HG02759 (cell line): ENCODE results near the gene REN.

Experiments used
- ATAC-seq: cut with Tn5 transposase; IDR thresholded peaks from one replicate; pipeline ENCODE4 v1.9.1; 2021; ENCODE audit warnings: mild to moderate bottlenecking, moderate library complexity; ENCODE audit not compliant: unreplicated experiment

Gene REN

DNA sequence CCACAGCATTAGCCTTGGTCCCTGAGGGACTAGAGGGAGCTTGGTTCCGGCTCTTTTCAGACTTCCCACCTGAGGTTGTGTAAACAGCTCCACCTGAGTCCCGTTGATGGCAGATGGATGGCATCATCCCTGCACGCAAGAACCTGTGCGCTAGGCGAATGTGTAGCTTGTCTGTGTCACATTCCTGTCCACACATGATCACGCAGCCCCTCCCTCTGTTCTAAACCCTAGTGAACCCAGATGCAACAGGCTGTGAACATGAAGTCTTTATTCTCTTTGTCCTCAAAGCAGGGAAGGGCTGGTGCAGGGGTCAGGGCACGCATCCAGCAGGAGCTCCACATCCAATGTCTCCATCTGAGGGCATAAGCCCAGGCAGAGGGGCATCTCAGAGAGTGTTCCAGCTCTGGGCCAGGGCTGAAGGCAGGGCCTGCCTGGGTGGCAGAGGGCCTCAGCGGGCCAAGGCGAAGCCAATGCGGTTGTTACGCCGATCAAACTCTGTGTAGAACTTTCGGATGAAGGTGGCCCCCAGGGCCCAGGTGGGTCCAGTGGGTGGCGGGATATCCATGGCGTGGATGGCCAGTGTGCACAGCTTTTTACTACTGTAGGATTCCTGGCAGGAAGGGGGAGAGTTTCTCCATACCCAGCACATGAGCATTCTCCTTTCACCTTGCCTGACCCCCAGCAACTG lies 11.4 kb downstream of the REN start:
- ATAC-seq = no peak

DNA sequence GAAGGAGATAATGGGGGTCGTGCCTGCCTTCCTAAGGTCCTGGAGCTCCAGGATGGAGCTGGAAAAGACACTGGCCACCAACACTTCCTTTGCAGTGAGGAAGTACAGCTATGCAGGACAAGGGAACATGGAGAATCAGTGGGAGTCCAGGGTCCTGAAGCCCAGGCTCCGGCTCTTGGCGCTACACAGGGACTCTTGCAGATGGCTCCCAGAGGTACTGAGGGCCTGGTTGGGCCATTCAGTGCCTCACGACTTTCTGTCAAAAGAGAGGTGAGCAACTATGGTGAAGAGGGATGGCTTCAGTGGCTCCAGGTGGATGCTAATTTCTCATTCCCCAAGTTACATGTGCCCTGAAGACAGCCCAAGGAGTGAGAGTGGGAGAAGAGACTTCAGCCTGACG lies 12.5 kb downstream of the REN start:
- no peak for ATAC-seq

DNA sequence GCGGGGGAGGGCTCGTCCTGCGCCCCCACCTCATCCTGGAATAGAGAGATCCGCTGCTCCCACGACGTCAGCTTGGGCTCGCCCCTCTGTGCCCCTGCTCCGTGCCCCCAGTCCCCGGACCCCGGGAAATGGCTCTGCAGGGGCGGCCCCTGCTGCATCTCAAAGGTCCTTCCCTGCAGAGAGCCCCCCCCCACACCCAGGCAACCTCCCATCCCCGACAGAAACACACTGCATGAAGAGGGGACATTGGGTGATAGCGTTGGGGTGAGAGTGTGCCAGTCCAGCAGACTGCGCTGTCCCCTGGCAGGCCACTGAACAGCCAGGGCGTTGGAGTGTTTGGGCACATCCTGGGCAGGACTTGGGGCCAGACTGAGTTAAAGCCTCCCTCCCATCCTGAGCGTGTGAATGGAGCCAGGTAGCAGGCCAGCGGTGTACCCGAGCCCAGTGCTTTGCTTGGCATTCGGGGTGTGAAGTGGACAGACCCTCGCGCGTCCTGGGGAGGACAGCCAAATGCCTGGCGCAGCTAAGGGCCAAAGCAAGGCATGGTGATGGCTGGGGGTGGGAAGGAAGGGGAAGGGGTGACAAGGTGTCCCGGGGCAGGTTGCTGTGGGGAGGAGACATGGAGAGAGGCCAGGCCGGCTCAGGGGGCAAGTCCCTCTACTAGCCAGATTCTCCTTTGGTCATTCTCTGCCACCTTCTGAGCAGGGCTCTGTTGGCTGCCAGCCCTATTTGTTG lies 13.7 kb downstream of the REN start:
- ATAC-seq = no peak

DNA sequence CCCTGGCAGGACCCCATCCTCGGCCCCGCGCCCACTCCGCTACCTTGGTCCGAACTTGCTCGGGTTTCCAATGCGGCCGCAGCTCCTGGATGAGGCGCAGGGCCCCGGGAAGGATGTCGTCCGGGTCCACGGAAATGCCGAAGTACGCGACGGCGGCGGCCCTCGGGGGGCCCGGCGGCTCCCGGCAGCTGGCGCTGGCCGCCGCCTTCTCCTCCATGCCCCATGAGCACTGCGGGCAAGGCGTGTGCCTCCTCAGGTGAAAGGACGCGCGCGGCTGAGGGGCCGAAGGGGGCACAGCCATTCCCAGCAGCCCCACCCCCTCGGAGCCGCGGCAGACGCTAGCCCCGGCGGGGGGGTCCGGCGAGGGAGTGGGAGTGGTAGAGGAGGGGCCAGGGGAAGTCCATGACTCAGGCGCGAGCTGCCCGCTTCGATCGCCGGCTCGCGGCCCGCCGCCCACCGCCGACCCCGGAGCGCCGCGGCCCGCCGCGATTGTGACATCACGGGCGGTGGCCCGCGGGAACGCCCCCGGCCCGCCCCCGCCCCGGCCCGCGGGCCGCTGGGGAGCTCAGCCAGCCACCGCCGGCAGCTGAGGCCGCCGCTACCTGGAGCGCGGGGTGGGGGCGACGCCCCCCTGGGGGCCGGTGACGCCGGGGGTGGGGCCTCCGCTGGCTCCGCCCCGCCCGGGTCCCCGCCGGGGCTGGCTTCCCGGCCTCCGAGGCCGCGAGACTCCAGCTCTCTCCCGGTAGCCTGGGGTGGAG lies 14.4 kb downstream of the REN start, which contains the start of gene ETNK2:
ETNK2 (minus strand) TSS at position 493 of the 758 bp plus-strand sequence; CDS start at position 301, 192 bp downstream.
- no peak for ATAC-seq

DNA sequence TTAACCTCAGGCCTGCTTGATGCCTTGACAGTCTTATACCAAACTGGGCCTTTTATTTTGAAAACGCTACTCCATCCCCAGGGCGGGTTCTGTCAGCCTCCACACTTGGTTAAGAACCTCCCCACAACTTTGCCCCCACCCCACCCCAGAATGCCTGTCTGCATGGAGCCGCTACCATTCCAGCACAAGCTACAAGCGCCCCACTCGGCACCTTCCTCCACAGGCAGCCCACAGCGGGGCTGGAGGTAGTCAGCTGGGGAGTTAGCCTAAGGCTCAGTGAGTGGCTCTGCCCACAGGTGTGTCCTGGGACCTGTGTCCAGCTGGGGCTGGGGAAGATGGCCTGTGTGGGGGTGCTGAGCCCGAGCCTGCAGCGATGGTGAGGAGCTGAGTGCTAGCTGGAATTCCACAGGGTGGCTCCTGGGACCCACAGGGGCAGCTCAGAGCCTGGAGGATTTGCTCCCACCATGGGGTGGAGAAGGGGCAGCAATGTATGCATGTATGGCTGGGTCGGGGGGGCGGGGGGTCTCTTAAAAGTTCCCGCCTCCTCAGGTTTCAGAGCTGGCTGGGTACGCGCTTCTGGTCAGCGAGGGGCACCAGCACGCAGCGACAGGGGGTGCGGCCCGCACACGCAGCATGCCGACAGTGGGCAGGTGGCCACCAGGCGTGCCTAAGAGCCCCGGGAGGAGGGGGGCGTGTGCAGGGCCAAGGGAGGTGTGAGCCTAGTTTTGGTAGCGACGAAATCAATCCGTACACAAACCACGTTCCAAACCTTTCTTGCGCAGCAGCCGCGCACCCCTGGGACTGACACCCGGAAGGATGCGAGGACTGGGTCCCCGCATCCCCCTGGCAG lies 15.2 kb downstream of the REN start:
- ATAC-seq = no peak

DNA sequence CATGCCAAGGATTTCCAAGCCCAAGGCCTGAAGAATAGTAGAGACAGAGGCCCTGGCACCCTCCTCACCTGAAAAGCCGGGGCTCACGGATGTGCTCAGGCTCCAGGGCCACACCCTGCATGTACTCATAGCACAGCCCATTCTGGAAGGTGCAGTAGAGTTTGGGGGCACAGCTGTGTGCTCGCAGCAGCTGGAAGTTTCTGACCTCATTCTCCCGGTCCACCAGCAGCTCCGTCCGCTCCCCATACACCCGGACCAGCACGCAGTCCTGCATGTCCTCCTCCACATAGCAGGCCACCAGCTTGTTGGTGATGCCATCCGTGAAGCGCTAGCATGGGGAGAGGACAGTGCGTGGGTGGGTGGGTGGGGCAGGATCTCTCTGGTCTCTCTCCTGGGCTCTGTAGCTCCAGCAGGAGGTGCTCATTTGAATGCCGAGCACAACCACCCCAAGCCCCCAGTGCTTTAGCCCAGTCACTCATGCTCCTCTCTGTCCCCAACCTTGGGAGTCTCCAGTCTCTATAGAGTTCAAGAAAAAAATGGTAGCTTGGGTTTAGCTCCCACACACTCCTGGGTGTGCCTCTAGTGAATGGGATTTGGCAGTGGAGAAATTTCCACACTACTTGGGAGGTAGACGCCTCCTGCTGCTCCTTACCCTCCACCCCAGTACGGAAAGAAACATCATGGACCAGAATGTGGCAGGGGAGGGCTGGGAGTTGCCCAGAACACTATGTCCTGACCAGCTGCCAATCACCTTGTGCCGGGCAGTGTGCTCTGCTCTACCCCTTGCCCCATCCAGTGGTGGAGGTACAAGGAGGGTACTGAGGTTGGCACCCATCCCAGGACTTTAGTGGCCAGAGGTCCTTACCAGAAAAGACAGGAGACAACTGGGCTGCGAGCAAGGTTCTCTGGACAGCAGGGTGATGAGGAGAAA lies 16.2 kb downstream of the REN start:
- no peak for ATAC-seq

DNA sequence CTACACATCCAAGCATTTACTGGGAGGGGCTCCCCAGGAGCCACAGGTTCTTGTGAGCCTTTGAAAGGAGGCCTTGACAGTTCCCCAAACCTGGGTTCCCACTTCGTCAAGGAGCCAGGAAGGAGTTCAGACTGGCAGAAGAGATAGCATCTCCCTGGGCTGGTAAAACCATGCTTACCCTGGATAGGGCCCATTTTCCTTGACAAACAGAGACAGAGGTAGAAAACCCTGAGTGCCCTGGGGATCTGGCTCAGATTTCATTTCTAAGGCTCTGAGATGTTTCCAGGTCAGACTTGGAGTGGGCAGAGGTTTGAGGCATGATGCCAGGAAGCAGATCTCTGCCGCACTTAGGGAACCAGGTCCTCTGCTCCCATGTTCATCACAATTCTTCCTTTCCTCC lies 17.0 kb downstream of the REN start:
- no peak for ATAC-seq

DNA sequence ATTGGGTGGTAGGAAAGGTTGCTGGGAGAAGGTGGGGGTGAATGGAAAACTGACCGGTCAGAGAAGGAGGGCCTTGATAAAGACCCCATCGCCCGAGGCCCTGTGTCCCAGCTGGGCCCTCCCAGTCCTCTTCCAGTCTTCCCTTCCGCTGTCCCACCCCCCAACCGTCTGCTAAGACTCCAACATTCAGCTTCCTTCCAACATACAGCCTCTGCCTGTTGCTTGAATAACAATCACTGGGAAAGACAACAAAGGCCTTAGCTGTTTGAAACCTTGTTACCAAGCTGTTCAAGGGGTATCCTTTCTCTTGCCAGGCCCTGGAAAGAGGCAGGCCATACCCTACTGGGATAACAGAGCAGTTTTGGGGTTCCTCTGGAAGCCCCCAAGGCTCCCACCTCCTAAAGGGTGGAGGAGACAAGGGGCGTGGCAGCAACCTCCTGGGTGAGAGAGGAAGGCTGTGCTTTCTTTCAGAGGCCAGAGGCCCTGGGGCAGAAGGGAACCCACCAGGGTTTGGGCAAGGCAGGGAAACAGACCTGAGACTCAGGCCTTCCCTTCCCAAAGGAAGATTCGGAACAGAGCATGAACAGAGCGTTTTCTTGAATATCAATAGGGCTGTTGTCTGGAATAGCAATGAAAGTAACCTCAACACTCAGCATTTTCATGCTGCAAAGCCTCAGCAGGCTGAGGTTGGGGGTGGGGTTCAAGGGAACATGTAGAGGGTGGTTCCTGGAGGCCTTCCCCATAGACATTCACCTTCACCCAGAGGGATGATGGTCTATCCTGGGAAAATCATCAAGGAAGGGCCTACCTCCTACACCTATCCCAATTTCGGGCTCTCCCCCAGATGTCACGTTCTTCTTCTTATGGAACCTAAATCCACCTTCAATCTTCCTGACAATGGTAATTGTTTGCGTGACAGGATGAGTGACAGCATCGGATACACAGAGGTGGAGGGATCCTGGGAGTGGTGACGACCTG lies 18.4 kb downstream of the REN start:
- no peak for ATAC-seq

DNA sequence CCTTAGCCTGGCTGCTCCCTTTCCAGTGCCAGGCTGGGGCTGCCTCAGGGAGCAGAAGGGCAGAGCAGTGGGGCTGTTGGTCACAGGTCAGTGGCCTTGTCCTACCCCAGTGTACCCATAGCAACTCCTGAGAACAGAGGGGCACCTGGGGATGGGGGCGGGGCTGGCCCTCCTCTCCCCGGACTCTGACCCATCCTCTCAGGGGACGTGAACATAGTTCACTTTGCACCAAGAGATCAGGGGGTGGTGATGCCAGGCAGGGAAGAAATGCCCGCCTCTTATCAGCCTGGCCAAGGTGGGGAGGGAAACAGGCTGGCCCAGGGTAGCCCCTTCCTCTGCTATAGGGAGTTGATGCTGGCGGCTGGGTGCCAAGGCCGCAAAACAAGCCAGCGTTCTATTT lies 19.2 kb downstream of the REN start:
- ATAC-seq = no peak

DNA sequence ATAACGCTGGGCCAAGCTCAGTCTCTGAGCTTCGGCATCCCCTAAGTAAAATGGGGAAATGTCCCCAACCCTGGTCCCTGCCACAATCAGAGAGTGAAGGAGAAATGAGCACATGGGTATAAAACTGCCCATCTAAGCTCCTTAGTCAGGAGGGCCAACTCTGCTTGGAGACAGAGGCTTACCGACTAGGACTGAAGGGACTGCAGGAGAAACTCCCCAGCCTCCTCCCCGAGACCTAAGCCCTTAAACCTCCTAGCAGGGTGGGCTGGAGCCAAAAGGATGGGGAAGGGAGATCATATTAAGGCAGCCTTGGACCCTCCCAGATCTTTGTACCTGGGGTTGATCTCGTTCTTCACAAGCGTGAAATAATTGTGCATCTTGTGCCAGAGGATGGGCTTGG lies 19.8 kb downstream of the REN start:
- ATAC-seq = no peak

DNA sequence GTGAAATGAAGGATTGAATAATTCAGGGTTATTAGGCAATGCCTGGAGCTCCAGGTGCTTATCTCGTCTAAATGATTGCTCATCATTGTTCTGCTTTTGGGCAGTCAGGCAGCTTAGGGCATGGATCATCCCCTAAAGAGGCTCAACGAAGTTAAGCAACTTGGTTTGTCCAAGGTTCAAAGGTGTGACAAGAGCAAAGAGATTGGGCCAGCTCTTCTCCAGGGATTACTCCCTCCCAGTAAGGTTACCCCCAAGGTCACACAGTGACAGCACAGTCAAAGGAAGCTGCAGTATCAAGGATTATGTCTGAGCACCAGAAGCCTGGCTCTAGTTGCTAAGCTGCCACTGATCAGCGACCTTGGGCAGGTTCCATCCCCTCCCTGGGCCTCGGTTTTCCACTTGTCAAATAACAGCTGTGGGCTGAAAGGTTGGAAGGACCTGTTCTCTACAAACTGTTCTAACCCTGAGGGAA lies 21.1 kb downstream of the REN start:
- ATAC-seq = no peak

DNA sequence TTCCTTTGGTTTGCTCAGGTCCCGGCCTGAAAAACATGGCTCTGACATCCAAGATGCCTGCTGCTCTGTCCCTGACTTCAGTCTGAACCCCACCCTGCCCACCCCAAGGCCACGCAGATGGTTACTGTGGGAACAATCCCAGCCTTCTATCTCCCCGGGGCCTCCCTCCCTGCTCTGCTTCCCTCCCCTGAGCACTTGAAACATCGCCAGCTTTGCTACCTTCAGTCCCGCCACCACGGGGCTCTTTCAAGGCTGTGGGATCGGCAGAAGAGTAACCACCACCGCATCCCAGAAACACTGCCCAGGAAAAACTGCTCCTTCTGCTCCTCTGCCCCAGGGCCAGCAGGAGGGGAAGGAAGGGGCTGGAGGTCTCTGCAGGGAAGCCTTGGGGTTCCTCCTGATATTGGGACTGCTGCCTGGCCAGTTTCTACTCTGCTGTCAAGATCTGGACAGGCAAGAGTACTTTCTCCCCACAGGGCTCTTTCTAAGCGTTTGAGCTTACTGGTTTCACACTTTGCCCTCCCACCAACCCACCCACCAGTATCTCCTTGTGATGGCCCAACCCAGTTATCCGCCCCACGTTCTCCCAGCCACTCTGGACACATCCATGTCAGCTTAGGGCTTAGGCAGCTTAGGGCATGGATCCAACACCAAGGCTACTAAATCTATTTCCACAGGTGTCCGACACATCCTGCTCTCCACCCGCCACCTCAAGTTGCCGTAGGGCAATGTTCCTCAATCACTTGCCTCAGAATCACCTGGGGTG lies 22.7 kb downstream of the REN start:
- ATAC-seq = no peak

DNA sequence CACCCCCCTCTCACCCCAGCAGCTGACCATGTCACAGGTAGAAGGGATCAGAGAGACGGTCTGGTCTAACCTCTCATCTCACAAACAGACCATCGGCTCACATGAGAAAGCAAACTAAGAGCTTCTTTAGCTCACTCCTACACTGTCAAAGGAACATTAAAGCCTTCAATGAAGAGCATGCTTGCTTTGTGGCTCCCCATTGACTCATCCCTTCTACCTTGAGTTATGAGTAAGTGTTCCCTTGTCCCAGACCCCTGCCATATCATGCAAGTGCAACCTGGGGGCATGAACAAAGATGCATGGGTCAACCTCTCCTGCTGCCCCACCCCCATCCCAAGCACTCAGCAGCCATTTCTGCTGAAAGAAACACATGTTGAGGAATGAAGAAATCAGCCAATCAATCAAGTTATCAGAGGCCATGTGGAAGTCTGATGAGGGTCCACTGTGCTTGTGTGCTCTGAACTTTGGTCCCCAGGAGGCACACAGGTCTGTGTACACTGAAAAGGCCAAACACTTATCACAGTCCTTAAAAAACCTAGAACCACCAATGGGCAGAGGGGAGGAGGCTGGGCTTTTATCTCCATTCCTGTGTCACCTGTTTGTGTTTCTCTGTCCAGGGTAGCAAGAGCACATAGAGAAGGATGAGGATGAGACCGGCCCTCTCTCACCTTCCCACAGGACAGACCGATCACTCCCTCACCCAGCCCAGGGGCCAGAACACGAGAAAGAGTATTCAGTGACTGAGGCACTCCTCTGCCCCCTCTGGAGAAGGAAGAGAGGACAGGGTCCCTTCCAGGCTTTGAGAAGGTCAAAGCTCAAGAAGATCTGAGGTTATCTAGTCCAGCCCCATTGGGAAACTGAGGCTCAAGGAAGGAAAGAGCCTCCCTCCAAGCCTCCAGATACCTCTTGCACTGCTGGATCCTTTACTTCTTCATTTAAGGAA lies 23.8 kb downstream of the REN start:
- ATAC-seq = no peak

DNA sequence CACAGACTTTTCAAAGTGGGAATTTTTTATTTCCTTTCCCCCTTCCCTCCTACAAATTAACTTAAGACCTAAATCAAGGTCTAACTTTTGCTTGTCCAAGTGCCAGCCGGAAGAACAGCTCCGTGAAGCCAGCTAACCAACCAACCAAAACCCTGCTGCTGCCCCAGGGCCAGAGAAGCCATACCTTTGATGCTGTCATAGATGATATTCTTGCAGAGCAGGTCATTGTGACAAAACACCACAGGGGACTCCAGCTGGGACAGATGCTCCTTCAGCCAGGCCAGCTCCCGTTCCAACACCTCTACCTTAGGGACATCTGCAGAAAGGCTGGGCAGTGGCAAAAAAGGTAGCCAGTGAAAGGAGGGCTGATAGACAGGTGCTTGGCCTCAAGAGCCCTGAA lies 25.0 kb downstream of the REN start:
- ATAC-seq = no peak

DNA sequence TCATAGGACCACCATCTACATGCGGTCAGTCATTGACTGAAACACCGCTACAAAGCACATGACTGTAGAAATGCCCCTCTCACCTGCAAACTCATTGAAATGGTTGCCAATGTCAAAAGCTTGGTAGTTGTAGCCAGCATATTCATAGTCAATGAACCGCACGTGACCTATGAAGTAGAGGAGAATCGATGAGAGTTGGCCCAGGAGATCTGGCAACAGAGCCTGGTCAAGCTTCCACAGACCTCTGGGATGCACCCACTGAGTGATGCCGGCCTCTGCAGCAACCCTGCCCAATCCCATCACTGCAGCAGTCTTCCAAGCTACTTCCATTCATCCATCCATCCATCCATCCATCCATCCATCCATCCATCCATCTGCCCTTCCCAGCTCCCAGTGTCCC lies 26.2 kb downstream of the REN start:
- ATAC-seq = no peak

DNA sequence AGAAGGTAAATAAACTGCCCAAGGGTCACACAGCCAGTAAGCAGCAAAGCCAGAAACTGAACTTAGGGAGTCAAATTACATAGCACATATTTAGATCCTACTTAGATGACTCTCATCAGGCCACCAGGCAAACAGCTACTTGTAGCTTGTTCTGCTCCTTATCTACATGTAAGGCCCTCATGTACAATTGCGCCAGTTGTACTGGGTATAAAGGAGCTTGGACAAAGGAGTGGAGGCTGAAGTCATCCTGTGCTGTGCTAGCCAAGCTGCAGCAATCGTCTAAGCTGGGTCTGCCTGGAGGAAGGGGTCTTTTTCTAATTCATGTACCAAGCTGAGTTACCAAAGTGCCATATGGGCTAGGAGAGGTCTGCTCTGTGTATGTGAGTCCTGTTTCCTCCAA lies 27.0 kb downstream of the REN start:
- no peak for ATAC-seq

DNA sequence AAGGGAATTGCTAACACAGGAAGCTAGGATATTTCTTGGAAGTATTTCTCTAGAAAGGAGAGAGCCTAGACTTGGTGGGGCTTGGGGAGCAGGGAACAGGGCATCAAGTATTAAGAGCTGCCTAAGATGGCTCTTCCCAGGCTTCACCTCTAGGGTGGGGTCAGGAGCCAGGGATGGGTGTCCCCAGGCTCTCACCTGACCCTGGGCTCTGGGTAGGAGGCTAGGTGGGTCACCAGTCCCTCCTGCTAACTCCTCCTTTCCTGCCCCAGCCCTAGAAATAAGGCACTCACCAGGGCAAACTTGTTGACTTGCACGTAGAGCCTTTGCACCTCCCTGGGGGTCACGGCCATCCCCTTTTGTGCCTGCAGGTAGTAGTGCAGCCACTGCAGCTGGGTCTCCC lies 29.3 kb downstream of the REN start:
- ATAC-seq = no peak
